BE2C (cell line): ENCODE measurements around the gene ARV1.

Experiments
- DNase-seq: peaks from one replicate; pipeline ENCODE4 v3.0.0-alpha.2; 2020
- H3K27me3 ChIP-seq: fragments of 250-450 bp; sonication (Bioruptor Pico); 2 replicates; pipeline ENCODE4 v1.5.1; 2020; ENCODE audit warnings: mild to moderate bottlenecking
- H3K36me3 ChIP-seq: fragments of 250-450 bp; sonication (Bioruptor Pico); 2 replicates; pipeline ENCODE4 v1.5.1; 2020; ENCODE audit warnings: mild to moderate bottlenecking
- H3K4me1 ChIP-seq: fragments of 250-450 bp; sonication (Bioruptor Pico); 2 replicates; pipeline ENCODE4 v1.5.1; 2020
- H3K4me3 ChIP-seq: 2 replicates; pipeline ENCODE4 v1.5.1; 2011; ENCODE audit warnings: low read depth, low read length
- H3K9me3 ChIP-seq: fragments of 250-450 bp; sonication (Bioruptor Pico); 2 replicates; pipeline ENCODE4 v1.5.1; 2020
- TF ChIP-seq, protein P1 (sequence below): IDR thresholded peaks from 2 replicates; pipeline ENCODE4 v1.5.1; 2012; ENCODE audit warnings: mild to moderate bottlenecking, low read depth, low read length

Gene ARV1

DNA sequence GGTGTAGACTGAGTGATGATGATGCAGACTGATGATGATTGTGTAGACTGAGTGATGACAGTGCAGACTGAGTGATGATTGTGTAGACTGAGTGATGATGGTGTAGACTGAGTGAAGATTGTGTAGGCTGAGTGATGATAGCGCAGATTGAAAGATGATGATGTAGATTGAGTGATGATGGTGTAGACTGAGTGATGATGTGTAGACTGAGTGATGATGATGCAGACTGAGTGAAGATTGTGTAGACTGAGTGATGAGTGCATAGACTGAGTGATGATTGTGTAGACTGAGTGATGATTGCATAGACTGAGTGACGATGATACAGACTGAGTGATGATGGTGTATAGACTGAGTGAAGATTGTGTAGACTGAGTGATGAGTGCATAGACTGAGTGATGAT is 32.5 kb downstream of the ARV1 start:
- Histone ChIP-seq H3K9me3 (no peaks in the 10 kb centered on the region), H3K27me3 (no peaks in the 10 kb centered on the region), H3K36me3 (no peaks in the 10 kb centered on the region), H3K4me1 (no peaks in the 10 kb centered on the region), H3K4me3 (no peak overlapping the region)
- DNase-seq, result no peak
- TF ChIP-seq, protein P1, sequence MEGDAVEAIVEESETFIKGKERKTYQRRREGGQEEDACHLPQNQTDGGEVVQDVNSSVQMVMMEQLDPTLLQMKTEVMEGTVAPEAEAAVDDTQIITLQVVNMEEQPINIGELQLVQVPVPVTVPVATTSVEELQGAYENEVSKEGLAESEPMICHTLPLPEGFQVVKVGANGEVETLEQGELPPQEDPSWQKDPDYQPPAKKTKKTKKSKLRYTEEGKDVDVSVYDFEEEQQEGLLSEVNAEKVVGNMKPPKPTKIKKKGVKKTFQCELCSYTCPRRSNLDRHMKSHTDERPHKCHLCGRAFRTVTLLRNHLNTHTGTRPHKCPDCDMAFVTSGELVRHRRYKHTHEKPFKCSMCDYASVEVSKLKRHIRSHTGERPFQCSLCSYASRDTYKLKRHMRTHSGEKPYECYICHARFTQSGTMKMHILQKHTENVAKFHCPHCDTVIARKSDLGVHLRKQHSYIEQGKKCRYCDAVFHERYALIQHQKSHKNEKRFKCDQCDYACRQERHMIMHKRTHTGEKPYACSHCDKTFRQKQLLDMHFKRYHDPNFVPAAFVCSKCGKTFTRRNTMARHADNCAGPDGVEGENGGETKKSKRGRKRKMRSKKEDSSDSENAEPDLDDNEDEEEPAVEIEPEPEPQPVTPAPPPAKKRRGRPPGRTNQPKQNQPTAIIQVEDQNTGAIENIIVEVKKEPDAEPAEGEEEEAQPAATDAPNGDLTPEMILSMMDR, result no peak

DNA sequence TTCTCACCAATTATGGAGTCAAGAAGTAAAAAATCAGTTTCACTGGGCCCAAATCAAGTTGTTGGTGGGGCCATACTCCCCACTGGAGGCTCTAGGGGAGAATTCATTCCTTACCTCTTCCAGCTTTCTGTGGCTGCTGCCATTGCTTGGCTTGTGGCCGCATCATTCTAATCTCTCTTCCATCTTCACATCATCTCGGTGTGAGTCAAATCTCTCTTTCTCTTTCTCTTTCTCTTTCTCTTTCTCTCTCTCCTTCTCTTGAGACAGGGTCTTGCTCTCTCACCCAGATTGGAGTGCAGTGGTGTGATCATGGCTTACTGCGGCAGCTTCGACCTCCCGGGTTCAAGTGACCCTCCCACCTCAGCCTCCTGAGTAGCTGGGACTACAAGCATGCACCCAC is 33.1 kb downstream of the ARV1 start:
- TF ChIP-seq, protein P1, result no peak
- DNase-seq, result no peak
- Histone ChIP-seq H3K27me3 (no peaks in the 10 kb centered on the region), H3K4me3 (no peak overlapping the region), H3K9me3 (no peaks in the 10 kb centered on the region), H3K36me3 (no peaks in the 10 kb centered on the region), H3K4me1 (no peaks in the 10 kb centered on the region)

DNA sequence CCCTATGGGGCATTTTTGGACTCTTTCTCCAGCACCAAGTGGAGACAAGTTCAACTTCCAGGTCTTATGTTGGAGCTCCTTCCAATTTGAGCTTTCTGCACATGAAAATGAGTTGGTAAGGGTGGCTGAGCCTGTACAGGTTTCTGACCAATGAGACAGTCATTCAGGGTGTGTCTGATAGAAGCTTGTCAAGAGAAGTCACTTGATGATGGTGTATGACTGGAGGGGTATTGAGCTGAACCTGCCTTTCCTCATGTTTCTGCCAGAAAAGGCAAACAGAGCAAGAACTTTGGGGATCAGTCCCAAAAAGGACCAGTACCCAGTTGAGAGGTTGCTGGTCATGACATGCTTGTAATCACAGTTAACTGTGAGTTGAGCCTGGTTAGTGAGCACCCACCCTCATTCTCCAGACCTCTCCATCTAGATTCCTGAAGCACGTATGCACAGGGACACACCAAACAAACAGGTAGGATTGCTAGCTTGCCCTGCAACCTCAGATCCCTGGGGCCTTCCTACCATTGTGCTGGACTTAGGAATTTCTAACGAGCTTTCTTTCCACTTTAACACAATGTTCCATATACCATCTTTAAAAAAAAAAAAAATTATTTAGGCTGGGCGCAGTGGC is 34.6 kb downstream of the ARV1 start:
- H3K36me3 ChIP-seq, result no peaks in the 10 kb centered on the region
- no peaks in the 10 kb centered on the region for H3K9me3 ChIP-seq
- TF ChIP-seq, protein P1, result no peak
- no peak for DNase-seq
- no peak overlapping the region for H3K4me3 ChIP-seq
- no peaks in the 10 kb centered on the region for H3K4me1 ChIP-seq
- no peaks in the 10 kb centered on the region for H3K27me3 ChIP-seq

DNA sequence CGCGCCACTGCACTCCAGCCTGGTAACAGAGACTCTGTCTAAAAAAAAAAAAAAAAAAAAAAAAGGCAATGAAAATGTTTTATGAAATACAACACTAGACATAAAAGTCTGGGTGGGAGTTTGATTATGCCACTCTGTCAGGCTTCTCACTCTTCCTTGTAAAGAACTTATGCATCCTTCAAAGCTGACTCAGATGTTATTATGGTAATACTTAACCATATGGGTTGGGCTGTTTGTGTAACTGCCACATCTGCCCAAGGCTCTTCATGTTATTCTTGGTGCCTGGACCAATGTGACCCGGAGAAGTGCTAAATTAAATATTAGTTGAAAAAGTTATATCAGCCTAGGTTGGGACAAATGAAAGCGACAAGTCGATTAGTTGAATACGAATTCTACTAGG is 37.3 kb downstream of the ARV1 start:
- H3K9me3 ChIP-seq, result no peaks in the 10 kb centered on the region
- no peaks in the 10 kb centered on the region for H3K36me3 ChIP-seq
- DNase-seq, result no peak
- TF ChIP-seq, protein P1, result no peak
- H3K27me3 ChIP-seq, result no peaks in the 10 kb centered on the region
- H3K4me1 ChIP-seq, result no peaks in the 10 kb centered on the region
- no peak overlapping the region for H3K4me3 ChIP-seq

DNA sequence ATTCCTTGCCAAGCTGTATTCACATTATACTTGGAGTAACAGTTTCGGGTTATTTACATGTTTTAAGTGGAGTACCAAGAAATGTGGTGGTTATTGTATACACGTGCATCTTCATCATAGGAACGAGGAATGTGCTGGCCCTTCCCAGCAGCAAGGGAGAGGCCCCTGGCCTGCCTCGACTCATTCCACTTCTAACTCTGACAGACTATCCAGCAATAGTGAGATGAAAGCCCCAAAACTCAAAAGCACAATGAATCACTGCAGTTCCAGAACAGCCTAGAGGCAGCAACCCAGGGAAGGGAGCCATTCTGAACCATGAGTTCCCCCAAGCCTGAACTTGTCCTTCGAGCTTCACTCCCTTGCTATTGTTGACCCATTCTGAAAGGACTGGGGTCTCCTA is 38.1 kb downstream of the ARV1 start:
- no peaks in the 10 kb centered on the region for H3K36me3 ChIP-seq
- H3K27me3 ChIP-seq, result no peaks in the 10 kb centered on the region
- H3K9me3 ChIP-seq, result no peaks in the 10 kb centered on the region
- H3K4me1 ChIP-seq, result no peaks in the 10 kb centered on the region
- no peak overlapping the region for H3K4me3 ChIP-seq
- DNase-seq, result no peak
- TF ChIP-seq, protein P1, result no peak

DNA sequence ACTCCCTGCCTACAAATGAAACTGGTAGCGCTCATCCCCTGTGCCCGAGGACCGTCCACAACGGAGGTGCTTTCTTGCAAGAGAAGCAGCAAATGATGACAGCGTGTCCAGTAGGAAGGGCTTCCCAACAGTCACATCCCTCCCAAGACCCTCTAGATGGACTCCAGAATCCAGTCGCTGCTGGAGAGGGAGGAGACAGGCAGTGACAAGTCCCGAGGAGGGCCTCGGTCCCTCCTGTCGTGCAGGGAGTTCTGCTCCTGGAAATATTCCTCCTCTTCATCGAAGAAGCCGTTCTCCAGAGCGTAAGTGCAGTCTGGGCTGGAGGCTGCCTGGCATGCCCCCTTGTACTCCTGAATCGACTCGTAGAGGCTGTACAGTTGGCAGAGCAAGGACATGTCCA is 40.8 kb downstream of the ARV1 start:
- TF ChIP-seq, protein P1, result no peak
- no peak for DNase-seq
- Histone ChIP-seq H3K9me3 (no peaks in the 10 kb centered on the region), H3K36me3 (no peaks in the 10 kb centered on the region), H3K27me3 (no peaks in the 10 kb centered on the region), H3K4me3 (no peak overlapping the region), H3K4me1 (no peaks in the 10 kb centered on the region)
